IMR-90 (cell line): ENCODE results near the gene OPCML. TPM values are rescaled to one million over a fixed set of nuclear protein-coding genes. Genes with fewer than 3 reads are reported as not detected.

Source experiments
- ATAC-seq: fragments of 200-7000 bp; cut with Tn5 transposase; 2 replicates; pipeline ENCODE4 v1.9.1; 2020; ENCODE audit warnings: low read depth, mild to moderate bottlenecking, moderate library complexity
- BruUV-seq: library from RNA; stranded (reverse); fragments of 400-500 nt; replicated peaks from 2 replicates; lab custom pipeline; 2021; lab: Mats Ljungman, UMichigan
- CTCF ChIA-PET: fragments of 300-600 bp; formaldehyde crosslinking; extraction: SDS; loops from one replicate; lab custom pipeline; 2021; ENCODE audit warnings: antibody characterized with exemption; lab: Yijun Ruan, JAX
- POLR2A ChIA-PET: fragments of 300-600 bp; sonication (Branson Sonifier 250); formaldehyde crosslinking; loops from one replicate; lab custom pipeline; 2022; ENCODE audit warnings: antibody characterized with exemption; ENCODE audit not compliant: unreplicated experiment; lab: Charles Lee
- DNase-seq: peaks from one replicate; pipeline ENCODE4 v3.0.0; 2013
- H2AFZ ChIP-seq: replicated peaks from 2 replicates; pipeline ENCODE3; 2013; ENCODE audit warnings: low read length, mild to moderate bottlenecking; ENCODE audit not compliant: poor library complexity
- H2AK5ac ChIP-seq: 2 replicates; pipeline ENCODE4 v1.6.1; 2013; ENCODE audit warnings: low read depth, low read length, inconsistent platforms
- H2AK9ac ChIP-seq: replicated peaks from 2 replicates; pipeline ENCODE3; 2013; ENCODE audit warnings: mild to moderate bottlenecking, low read depth, low read length, moderate library complexity; ENCODE audit not compliant: poor library complexity
- H2BK120ac ChIP-seq: 2 replicates; pipeline ENCODE4 v1.6.1; 2013; ENCODE audit warnings: low read depth, low read length, inconsistent platforms
- H2BK15ac ChIP-seq: 3 replicates; pipeline ENCODE4 v1.6.1; 2013; ENCODE audit warnings: low read depth, low read length, inconsistent platforms
- H2BK20ac ChIP-seq: 2 replicates; pipeline ENCODE4 v1.6.1; 2013; ENCODE audit warnings: low read depth, mild to moderate bottlenecking, inconsistent platforms, low read length, moderate library complexity
- H2BK5ac ChIP-seq: 2 replicates; pipeline ENCODE4 v1.6.1; 2013; ENCODE audit warnings: mild to moderate bottlenecking, low read depth, low read length, inconsistent platforms; ENCODE audit not compliant: poor library complexity, severe bottlenecking
- H3K14ac ChIP-seq: replicated peaks from 2 replicates; pipeline ENCODE4 v1.6.1; 2013; ENCODE audit warnings: low read depth, low read length, inconsistent platforms
- H3K18ac ChIP-seq: 2 replicates; pipeline ENCODE4 v1.6.1; 2013; ENCODE audit warnings: low read depth, low read length, control low read depth
- H3K23ac ChIP-seq: 2 replicates; pipeline ENCODE4 v1.6.1; 2013; ENCODE audit warnings: low read depth, low read length, inconsistent platforms
- H3K27ac ChIP-seq: 2 replicates; pipeline ENCODE4 v1.5.1; 2013; ENCODE audit warnings: mild to moderate bottlenecking, control low read depth, low read length; ENCODE audit not compliant: insufficient read depth
- H3K27me3 ChIP-seq: 2 replicates; pipeline ENCODE4 v1.6.1; 2013; ENCODE audit warnings: low read length; ENCODE audit not compliant: control insufficient read depth, insufficient read depth
- H3K36me3 ChIP-seq: 2 replicates; pipeline ENCODE4 v1.6.1; 2013; ENCODE audit warnings: low read length, mixed read lengths; ENCODE audit not compliant: control insufficient read depth, insufficient read depth
- H3K4ac ChIP-seq: 2 replicates; pipeline ENCODE4 v1.6.1; 2013; ENCODE audit warnings: low read depth, low read length, inconsistent platforms
- H3K4me1 ChIP-seq: 2 replicates; pipeline ENCODE4 v1.6.1; 2013; ENCODE audit warnings: low read length, mixed read lengths; ENCODE audit not compliant: control insufficient read depth, insufficient read depth
- H3K4me2 ChIP-seq: 2 replicates; pipeline ENCODE4 v1.6.1; 2013; ENCODE audit warnings: low read depth, mild to moderate bottlenecking, control low read depth, low read length, moderate library complexity
- H3K4me3 ChIP-seq: 2 replicates; pipeline ENCODE4 v1.5.1; 2013; ENCODE audit warnings: low read depth, mild to moderate bottlenecking, control low read depth, low read length, moderate library complexity; ENCODE audit not compliant: insufficient read depth
- H3K56ac ChIP-seq: 2 replicates; pipeline ENCODE4 v1.6.1; 2013; ENCODE audit warnings: low read length, inconsistent platforms; ENCODE audit not compliant: insufficient read depth; ENCODE audit errors: extremely low read depth
- H3K79me1 ChIP-seq, 2 experiments: 2 replicates each; pipeline ENCODE4 v1.6.1; 2013; ENCODE audit warnings: low read length in 2 of 2, inconsistent platforms in 1 of 2, low read depth in 1 of 2
- H3K9ac ChIP-seq: 2 replicates; pipeline ENCODE4 v1.6.1; 2013; ENCODE audit warnings: low read depth, low read length, control low read depth
- H3K9me1 ChIP-seq: 2 replicates; pipeline ENCODE4 v1.6.1; 2013; ENCODE audit warnings: low read length, inconsistent platforms; ENCODE audit not compliant: insufficient read depth
- H3K9me3 ChIP-seq: 2 replicates; pipeline ENCODE4 v1.6.1; 2013; ENCODE audit warnings: low read length; ENCODE audit not compliant: control insufficient read depth, insufficient read depth
- H4K20me1 ChIP-seq: 2 replicates; pipeline ENCODE4 v1.6.1; 2013; ENCODE audit warnings: low read length, inconsistent platforms; ENCODE audit not compliant: insufficient read depth
- H4K5ac ChIP-seq: 2 replicates; pipeline ENCODE4 v1.6.1; 2013; ENCODE audit warnings: mild to moderate bottlenecking, low read depth, low read length, control low read depth
- H4K8ac ChIP-seq, 2 experiments: 2 replicates each; pipeline ENCODE4 v1.6.1; 2013; ENCODE audit warnings: low read depth in 2 of 2, low read length in 2 of 2, control low read depth in 1 of 2, inconsistent platforms in 1 of 2
- H4K91ac ChIP-seq: 2 replicates; pipeline ENCODE4 v1.6.1; 2013; ENCODE audit warnings: low read depth, low read length, inconsistent platforms; ENCODE audit not compliant: insufficient read depth
- BHLHE40 ChIP-seq: fragments of 150-350 bp; IDR thresholded peaks from 2 replicates; pipeline ENCODE4 v1.6.1; 2016; ENCODE audit warnings: mild to moderate bottlenecking, low read depth, low read length
- CEBPB ChIP-seq: IDR thresholded peaks from 2 replicates; pipeline ENCODE4 v1.6.1; 2012; ENCODE audit warnings: low read depth, low read length, improper control_type of control experiment
- CTCF ChIP-seq: conservative IDR thresholded peaks from 2 replicates; pipeline ENCODE4 v1.5.1; 2012; ENCODE audit warnings: mild to moderate bottlenecking, low read depth, low read length, improper control_type of control experiment
- ELK1 ChIP-seq: fragments of 150-350 bp; IDR thresholded peaks from 2 replicates; pipeline ENCODE4 v1.6.1; 2016; ENCODE audit warnings: low read depth, mild to moderate bottlenecking, low read length, moderate library complexity, borderline replicate concordance
- FOS ChIP-seq: fragments of 150-350 bp; IDR thresholded peaks from 2 replicates; pipeline ENCODE4 v1.6.1; 2016; ENCODE audit warnings: low read depth, low read length
- MAFK ChIP-seq: IDR thresholded peaks from 2 replicates; pipeline ENCODE4 v1.6.1; 2012; ENCODE audit warnings: low read depth, low read length, improper control_type of control experiment
- MAZ ChIP-seq: IDR thresholded peaks from 2 replicates; pipeline ENCODE4 v1.6.1; 2012; ENCODE audit warnings: low read depth, mild to moderate bottlenecking, low read length, improper control_type of control experiment, moderate library complexity, borderline replicate concordance
- MXI1 ChIP-seq: IDR thresholded peaks from 2 replicates; pipeline ENCODE4 v1.6.1; 2012; ENCODE audit warnings: low read depth, mild to moderate bottlenecking, low read length, moderate library complexity, borderline replicate concordance
- POLR2A ChIP-seq: IDR thresholded peaks from 2 replicates; pipeline ENCODE4 v1.6.1; 2012; ENCODE audit warnings: mild to moderate bottlenecking, low read depth, low read length
- RAD21 ChIP-seq: IDR thresholded peaks from 2 replicates; pipeline ENCODE4 v1.6.1; 2012; ENCODE audit warnings: low read length, improper control_type of control experiment
- RCOR1 ChIP-seq: IDR thresholded peaks from 2 replicates; pipeline ENCODE4 v1.6.1; 2012; ENCODE audit warnings: mild to moderate bottlenecking, low read length, improper control_type of control experiment; ENCODE audit not compliant: insufficient replicate concordance
- SMC3 ChIP-seq: fragments of 150-350 bp; IDR thresholded peaks from 2 replicates; pipeline ENCODE4 v1.6.1; 2016; ENCODE audit warnings: low read depth, mild to moderate bottlenecking, antibody characterized with exemption, low read length, moderate library complexity
- WGBS, 2 experiments: methylation state at CpG; one replicate each; pipeline versions ENCODE4 v1.1.5 to v1.1.7; 2013; ENCODE audit warnings: missing lambda C conversion rate in 2 of 2; ENCODE audit not compliant: insufficient read length in 1 of 2; ENCODE audit errors: extremely low coverage in 2 of 2; 5-methylcytosine and 5-hydroxymethylcytosine counted together
- dilution Hi-C: fragments of 300-500 bp; cut with HindIII; formaldehyde crosslinking; loops from one replicate; pipeline ENCODE4 v1.14.3; 2018; ENCODE audit warnings: low sequenced_read_pairs; ENCODE audit not compliant: unreplicated experiment
- in situ Hi-C: fragments of 300-500 bp; cut with MboI; formaldehyde crosslinking; loops from 3 replicates; pipeline ENCODE4 v1.14.3; 2019; ENCODE audit warnings: low sequenced_read_pairs, inconsistent platforms, mixed read lengths
- intact Hi-C: fragments of 100-400 bp; cut with micrococcal nuclease; formaldehyde crosslinking; loops from 2 replicates; pipeline ENCODE4 v1.10.0; 2022
- polyA plus RNA-seq, 3 experiments: library from polyadenylated mRNA; depleted of rRNA; stranded (reverse); fragments of >200 nt; gene quantifications; 2 replicates each; pipeline ENCODE4 v1.2.3, GENCODE V29; 2012; ENCODE audit warnings: low replicate concordance in 1 of 3
- total RNA-seq: library from RNA; depleted of rRNA; stranded (reverse); fragments of >200 nt; gene quantifications from 2 replicates; pipeline ENCODE4 v1.2.3, GENCODE V29; 2012

OPCML gene
- total and polyA plus RNA-seq, 2 of the 4 experiments (the other 2 are of a cell fraction) = under 0.01 to 2.6 TPM

GRCh38 chr11:133070021-133070713 lies 462.1 kb downstream of the OPCML start:
- BruUV-seq = no TSS peak
- CTCF ChIA-PET = no interaction called here

More at GRCh38 chr11:133070021-133070713, 462.1 kb downstream of the OPCML start:
- dilution Hi-C loops (no loop called here), intact Hi-C loops (no loop called here), in situ Hi-C loops (no loop called here)
- Histone ChIP-seq H2BK5ac (no peak overlapping the region), H3K9me3 (no peaks in the 10 kb centered on the region), H2AK5ac (no peak overlapping the region), H2BK120ac (no peak overlapping the region), H3K4ac (no peak overlapping the region), H2BK20ac (no peak overlapping the region), H3K79me1 (no peaks in the 10 kb centered on the region), H3K9ac (no peak overlapping the region), H4K5ac (no peak overlapping the region), H2BK15ac (no peak overlapping the region), H3K18ac (no peak overlapping the region), H2AK9ac (no peak overlapping the region), H3K27ac (no peak overlapping the region), H3K14ac (no peak overlapping the region), H3K4me3 (no peak overlapping the region), H3K4me2 (no peak overlapping the region), H4K20me1 (no peaks in the 10 kb centered on the region), H4K91ac (no peak overlapping the region), H3K9me1 (no peaks in the 10 kb centered on the region), H3K27me3 (no peaks in the 10 kb centered on the region), H3K4me1 (no peaks in the 10 kb centered on the region), H3K23ac (no peak overlapping the region), H3K36me3 (no peaks in the 10 kb centered on the region), H3K56ac (no peak overlapping the region), H4K8ac (no peak overlapping the region), H2AFZ (no peak overlapping the region)
- no peak for DNase-seq
- TF ChIP-seq CTCF (no peak), POLR2A (no peak), SMC3 (no peak), MAZ (no peak), MXI1 (no peak), RCOR1 (no peak), CEBPB (no peak), ELK1 (no peak), BHLHE40 (no peak), MAFK (no peak), FOS (no peak), RAD21 (no peak)
- ATAC-seq = no peak
- 0% methylated on average over 1 of the region's 11 CpGs; no CpG with 5 or more reads in 1 of the 2 experiments for WGBS, 2 experiments
- POLR2A ChIA-PET = no interaction called here
